Central memory CD8-positive, alpha-beta T cell (primary cell): Measurements from ENCODE around the gene FNDC3B.

Experiments used
- ATAC-seq: fragments of 150-1000 bp; cut with Tn5 transposase; replicated peaks from 2 replicates; pipeline ENCODE4 v1.10.0; 2022; ENCODE audit warnings: mild to moderate bottlenecking, moderate FRiP score, moderate number of reproducible peaks; ENCODE audit not compliant: poor library complexity, severe bottlenecking; ENCODE audit errors: extremely low read depth
- DNase-seq, 2 donors: peaks; one replicate each; pipeline ENCODE4 v3.0.0; 2021; ENCODE audit warnings: low spot score in 2 of 2
- H3K27ac Mint-ChIP-seq: one replicate; pipeline ENCODE4 v1.8.0; 2022; ENCODE audit warnings: low read depth, mild to moderate bottlenecking, moderate library complexity, mixed read lengths
- H3K27me3 Mint-ChIP-seq: one replicate; pipeline ENCODE4 v1.8.0; 2022; ENCODE audit warnings: mixed read lengths
- H3K36me3 Mint-ChIP-seq: one replicate; pipeline ENCODE4 v1.8.0; 2022; ENCODE audit warnings: mild to moderate bottlenecking, moderate library complexity, mixed read lengths; ENCODE audit not compliant: insufficient read depth
- H3K4me1 Mint-ChIP-seq: one replicate; pipeline ENCODE4 v1.8.0; 2022; ENCODE audit warnings: mixed read lengths
- H3K4me3 Mint-ChIP-seq: one replicate; pipeline ENCODE4 v1.8.0; 2022; ENCODE audit warnings: mild to moderate bottlenecking, moderate library complexity, mixed read lengths
- H3K9me3 Mint-ChIP-seq: one replicate; pipeline ENCODE4 v1.8.0; 2022; ENCODE audit warnings: mixed read lengths

Gene FNDC3B

DNA sequence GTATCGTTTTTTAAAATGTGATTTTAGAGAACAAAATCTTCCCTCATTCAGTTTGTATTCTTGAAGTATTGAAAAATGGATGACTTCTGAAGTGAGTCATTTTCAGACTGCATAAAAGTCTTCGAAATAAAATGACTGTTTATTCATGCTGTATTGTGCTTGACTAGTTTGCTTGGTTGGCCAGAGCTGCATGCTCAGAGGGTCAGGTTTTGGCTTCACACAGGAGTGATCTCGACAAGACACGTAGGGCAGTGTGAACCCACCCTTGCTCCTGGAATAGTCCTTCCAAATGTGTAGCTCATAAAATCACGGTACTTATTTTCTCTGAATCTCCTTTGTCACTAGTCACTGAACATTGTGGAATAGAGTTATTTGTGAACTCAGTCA is 73.3 kb downstream of the FNDC3B start:
- Mint-ChIP-seq H3K4me1 (peaks cover 26% of the 10 kb centered on the region), H3K27me3 (no peaks in the 10 kb centered on the region), H3K27ac (no peak overlapping the region), H3K9me3 (no peaks in the 10 kb centered on the region), H3K4me3 (no peak overlapping the region), H3K36me3 (peaks cover 3% of the 10 kb centered on the region)
- ATAC-seq (no peak), DNase-seq (no peak)

DNA sequence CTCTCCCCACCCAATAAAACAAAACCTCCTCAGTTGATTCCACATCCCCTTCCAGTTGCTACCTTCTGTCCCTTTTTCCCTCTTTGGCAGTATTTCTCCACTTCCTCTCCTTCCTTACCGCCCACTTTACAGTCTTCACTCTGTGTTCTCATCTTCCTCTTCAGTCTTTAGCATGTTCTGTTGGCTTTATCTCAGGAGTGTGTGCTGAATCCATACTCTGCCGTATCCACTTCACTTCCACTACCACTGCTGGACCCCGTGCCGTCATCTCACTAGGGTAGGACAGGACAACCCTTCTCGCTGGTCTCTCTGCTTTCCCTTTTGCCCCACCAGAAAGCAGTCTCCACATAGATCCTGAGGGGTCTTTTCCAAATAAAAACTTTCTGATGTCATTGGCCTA is 74.3 kb downstream of the FNDC3B start:
- Mint-ChIP-seq H3K27ac (no peak overlapping the region), H3K4me1 (peaks cover 16% of the 10 kb centered on the region), H3K4me3 (no peak overlapping the region)

GRCh38 chr3:172115059-172115458 is 75.7 kb downstream of the FNDC3B start:
- H3K36me3 Mint-ChIP-seq, result peaks cover 3% of the 10 kb centered on the region
- no peaks in the 10 kb centered on the region for H3K27me3 Mint-ChIP-seq
- H3K27ac Mint-ChIP-seq, result no peak overlapping the region
- ATAC-seq (no peak), DNase-seq (no peak)
- H3K4me3 Mint-ChIP-seq, result no peak overlapping the region
- peaks cover 5% of the 10 kb centered on the region for H3K4me1 Mint-ChIP-seq
- no peaks in the 10 kb centered on the region for H3K9me3 Mint-ChIP-seq

More for the DNA sequence above, 74.3 kb downstream of the FNDC3B start:
- no peak for DNase-seq
- no peak for ATAC-seq
- peaks cover 3% of the 10 kb centered on the region for H3K36me3 Mint-ChIP-seq
- no peaks in the 10 kb centered on the region for H3K27me3 Mint-ChIP-seq
- no peaks in the 10 kb centered on the region for H3K9me3 Mint-ChIP-seq

- Mint-ChIP-seq H3K4me3 (no peak overlapping the region), H3K4me1 (no peaks in the 10 kb centered on the region), H3K27ac (no peak overlapping the region), H3K27me3 (no peaks in the 10 kb centered on the region), H3K36me3 (peaks cover 3% of the 10 kb centered on the region), H3K9me3 (no peaks in the 10 kb centered on the region)
- ATAC-seq (no peak), DNase-seq (no peak)
Observed at GRCh38 chr3:172115787-172116186, 76.4 kb downstream of the FNDC3B start.

- Mint-ChIP-seq H3K36me3 (peaks cover 4% of the 10 kb centered on the region), H3K4me1 (no peaks in the 10 kb centered on the region), H3K9me3 (no peaks in the 10 kb centered on the region), H3K27me3 (no peaks in the 10 kb centered on the region), H3K4me3 (no peak overlapping the region), H3K27ac (no peak overlapping the region)
- no peak for DNase-seq
- ATAC-seq, result no peak
Observed at GRCh38 chr3:172118019-172118418, 78.6 kb downstream of the FNDC3B start.

DNA sequence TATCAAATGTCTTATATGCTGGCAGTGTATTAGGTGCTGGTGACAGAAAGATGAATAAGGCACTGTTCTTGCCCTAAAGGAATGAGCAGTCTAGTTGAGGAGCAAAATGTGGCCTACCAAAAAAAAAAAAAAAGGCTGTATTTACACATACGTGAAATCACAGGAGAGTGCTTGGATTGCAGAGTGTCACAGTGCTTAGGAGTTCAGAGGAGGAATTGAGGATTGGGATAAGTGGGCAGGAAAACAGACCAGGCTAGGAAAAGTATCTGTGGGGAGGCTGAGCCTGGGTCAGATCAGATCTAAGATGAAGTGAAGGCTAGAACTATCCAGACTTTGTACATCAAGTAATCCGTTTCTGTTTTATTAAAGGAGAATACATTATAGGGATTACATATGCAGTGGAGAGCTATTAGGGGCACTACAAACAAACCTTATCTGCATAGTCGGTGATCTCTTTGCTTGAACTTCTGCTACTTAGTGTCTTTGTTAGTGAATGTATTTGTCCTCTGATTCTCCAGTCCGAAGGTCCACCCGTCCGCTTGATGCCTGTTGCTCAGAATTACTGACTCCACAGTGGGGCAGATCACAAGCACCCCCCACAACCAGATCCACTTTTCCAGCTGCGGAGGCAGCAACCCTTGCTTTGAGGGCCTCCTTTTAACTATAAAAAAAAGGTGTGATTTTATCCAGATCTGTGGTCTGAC is 80.0 kb downstream of the FNDC3B start:
- Mint-ChIP-seq H3K9me3 (no peaks in the 10 kb centered on the region), H3K27ac (no peak overlapping the region), H3K27me3 (no peaks in the 10 kb centered on the region), H3K36me3 (peaks cover 4% of the 10 kb centered on the region), H3K4me3 (no peak overlapping the region), H3K4me1 (no peaks in the 10 kb centered on the region)
- DNase-seq (no peak), ATAC-seq (no peak)

GRCh38 chr3:172120912-172121311 is 81.5 kb downstream of the FNDC3B start:
- peaks cover 4% of the 10 kb centered on the region for H3K36me3 Mint-ChIP-seq
- no peak overlapping the region for H3K27ac Mint-ChIP-seq
- no peak for DNase-seq
- ATAC-seq, result no peak
- H3K9me3 Mint-ChIP-seq, result no peaks in the 10 kb centered on the region
- no peaks in the 10 kb centered on the region for H3K27me3 Mint-ChIP-seq
- H3K4me3 Mint-ChIP-seq, result no peak overlapping the region
- H3K4me1 Mint-ChIP-seq, result peaks cover 6% of the 10 kb centered on the region

DNA sequence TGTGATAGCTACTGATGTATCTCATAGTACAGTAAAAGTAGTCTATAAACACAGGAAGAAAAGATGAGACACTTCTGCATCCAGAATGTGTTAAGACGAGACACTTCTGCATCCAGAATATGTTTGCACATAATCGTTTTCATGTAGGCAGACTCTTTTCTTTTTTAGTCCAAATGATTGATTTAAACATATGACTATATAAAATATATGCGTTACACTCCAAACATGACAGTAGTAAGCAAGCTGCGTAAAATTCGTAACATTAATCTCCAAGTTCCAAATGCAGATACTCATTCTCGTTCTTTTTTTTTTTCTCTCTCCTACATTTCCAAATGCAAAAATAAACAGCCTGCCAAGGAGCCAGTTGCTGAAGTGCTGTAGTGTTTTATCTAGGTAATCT is 82.6 kb downstream of the FNDC3B start:
- no peak overlapping the region for H3K27ac Mint-ChIP-seq
- H3K4me1 Mint-ChIP-seq, result peaks cover 11% of the 10 kb centered on the region
- no peaks in the 10 kb centered on the region for H3K9me3 Mint-ChIP-seq
- peaks cover 4% of the 10 kb centered on the region for H3K36me3 Mint-ChIP-seq
- ATAC-seq, result no peak
- DNase-seq, result no peak
- H3K27me3 Mint-ChIP-seq, result no peaks in the 10 kb centered on the region
- H3K4me3 Mint-ChIP-seq, result no peak overlapping the region

- no peak overlapping the region for H3K4me3 Mint-ChIP-seq
- peaks cover 4% of the 10 kb centered on the region for H3K36me3 Mint-ChIP-seq
- no peak for ATAC-seq
- no peak overlapping the region for H3K27ac Mint-ChIP-seq
- H3K27me3 Mint-ChIP-seq, result no peaks in the 10 kb centered on the region
- H3K9me3 Mint-ChIP-seq, result no peaks in the 10 kb centered on the region
- DNase-seq, result no peak
- peaks cover 16% of the 10 kb centered on the region for H3K4me1 Mint-ChIP-seq
Observed at GRCh38 chr3:172124271-172124670, 84.9 kb downstream of the FNDC3B start.

DNA sequence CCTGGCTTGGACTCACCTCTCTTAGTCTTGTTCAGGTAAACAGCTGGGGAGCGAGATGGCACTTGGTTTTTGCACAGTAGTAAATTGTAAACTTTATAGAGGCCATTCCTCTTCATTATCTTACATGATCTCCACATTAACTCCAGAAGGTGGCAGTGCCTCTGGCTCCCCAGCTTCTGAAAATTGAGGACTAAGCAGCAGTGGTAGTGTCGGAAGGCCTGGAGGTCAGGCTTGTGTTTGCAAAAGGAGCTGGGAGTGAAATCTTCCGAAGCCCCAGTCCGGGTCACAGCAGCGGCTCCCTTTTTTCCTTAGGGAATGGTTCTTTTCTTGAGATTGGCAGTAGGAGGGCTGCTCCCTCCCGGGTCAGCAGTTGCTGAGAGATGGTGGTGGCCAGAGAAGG is 85.7 kb downstream of the FNDC3B start:
- H3K4me3 Mint-ChIP-seq, result no peak overlapping the region
- no peak for DNase-seq
- no peak overlapping the region for H3K27ac Mint-ChIP-seq
- peaks cover 24% of the 10 kb centered on the region for H3K4me1 Mint-ChIP-seq
- ATAC-seq, result no peak
- no peaks in the 10 kb centered on the region for H3K27me3 Mint-ChIP-seq
- peaks cover 4% of the 10 kb centered on the region for H3K36me3 Mint-ChIP-seq
- H3K9me3 Mint-ChIP-seq, result no peaks in the 10 kb centered on the region

- no peak overlapping the region for H3K4me3 Mint-ChIP-seq
- no peak overlapping the region for H3K27ac Mint-ChIP-seq
- H3K9me3 Mint-ChIP-seq, result no peaks in the 10 kb centered on the region
- peaks cover 29% of the 10 kb centered on the region for H3K4me1 Mint-ChIP-seq
- no peak for ATAC-seq
- no peak for DNase-seq
- H3K36me3 Mint-ChIP-seq, result peaks cover 4% of the 10 kb centered on the region
- no peaks in the 10 kb centered on the region for H3K27me3 Mint-ChIP-seq
Observed at GRCh38 chr3:172125963-172126457, 86.6 kb downstream of the FNDC3B start.

DNA sequence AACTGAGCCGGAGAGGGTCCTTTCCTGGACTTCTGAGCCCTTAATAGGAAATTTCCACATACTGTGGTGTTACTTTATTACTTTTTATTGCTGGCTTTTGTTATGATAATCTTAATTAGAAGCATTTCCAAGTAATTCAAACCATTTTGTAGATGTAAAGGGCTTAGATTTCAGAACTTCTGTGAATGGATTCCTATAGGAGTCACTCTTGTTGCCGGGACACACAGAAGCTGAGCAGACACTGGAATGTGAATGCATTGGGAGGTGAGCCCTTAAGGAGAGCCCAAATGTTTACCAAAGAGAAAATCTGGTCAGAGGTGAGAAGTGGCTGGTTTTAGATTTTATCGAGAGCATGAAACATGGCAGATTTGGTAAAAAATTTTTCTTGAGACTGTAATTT is 87.4 kb downstream of the FNDC3B start:
- DNase-seq (no peak), ATAC-seq (no peak)
- Mint-ChIP-seq H3K9me3 (no peaks in the 10 kb centered on the region), H3K36me3 (peaks cover 4% of the 10 kb centered on the region), H3K27me3 (no peaks in the 10 kb centered on the region), H3K4me3 (no peak overlapping the region), H3K27ac (no peak overlapping the region), H3K4me1 (peaks cover 31% of the 10 kb centered on the region)

GRCh38 chr3:172127141-172127540 is 87.8 kb downstream of the FNDC3B start:
- Mint-ChIP-seq H3K27me3 (no peaks in the 10 kb centered on the region), H3K4me1 (peaks cover 35% of the 10 kb centered on the region)

More at GRCh38 chr3:172127141-172127540, 87.8 kb downstream of the FNDC3B start:
- ATAC-seq (no peak), DNase-seq (no peak)
- Mint-ChIP-seq H3K4me3 (no peak overlapping the region), H3K9me3 (no peaks in the 10 kb centered on the region), H3K27ac (no peak overlapping the region), H3K36me3 (peaks cover 4% of the 10 kb centered on the region)
